ENCODE measurements around the gene UBE4B.
"Not testable (repeated sequence)": the region's sequence is repeated elsewhere in the genome, so short reads cannot be mapped to it uniquely, and the experiment has no call there.

Gene UBE4B

GRCh38 chr1:10032590-10033358 lies at the start of gene UBE4B:
Gene UBE4B, plus strand, starts transcription at chr1:10032958. Its CDS starts 713 bp downstream, at chr1:10033671.
- peak; percentile 94 to 99 for DNase-seq

- no peak for DNase-seq
These were observed 48.5 kb upstream of the UBE4B start for GRCh38 chr1:9984253-9984652.

GRCh38 chr1:9985001-9985400 lies 47.8 kb upstream of the UBE4B start:
- DNase-seq: no peak

- no peak for DNase-seq
These were observed 43.0 kb upstream of the UBE4B start for GRCh38 chr1:9989773-9990172.

GRCh38 chr1:9990944-9991343 lies 41.8 kb upstream of the UBE4B start:
- no peak for DNase-seq

- DNase-seq: no peak
These were observed 39.8 kb upstream of the UBE4B start for GRCh38 chr1:9992910-9993309.

- DNase-seq: no peak
These were observed 39.1 kb upstream of the UBE4B start for GRCh38 chr1:9993561-9994075.

GRCh38 chr1:9996624-9997582 lies 35.9 kb upstream of the UBE4B start, which contains the start of gene RBP7:
Gene RBP7, plus strand, starts transcription at chr1:9997228. Its CDS starts 31 bp downstream, at chr1:9997259.
- DNase-seq: no peak

DNA sequence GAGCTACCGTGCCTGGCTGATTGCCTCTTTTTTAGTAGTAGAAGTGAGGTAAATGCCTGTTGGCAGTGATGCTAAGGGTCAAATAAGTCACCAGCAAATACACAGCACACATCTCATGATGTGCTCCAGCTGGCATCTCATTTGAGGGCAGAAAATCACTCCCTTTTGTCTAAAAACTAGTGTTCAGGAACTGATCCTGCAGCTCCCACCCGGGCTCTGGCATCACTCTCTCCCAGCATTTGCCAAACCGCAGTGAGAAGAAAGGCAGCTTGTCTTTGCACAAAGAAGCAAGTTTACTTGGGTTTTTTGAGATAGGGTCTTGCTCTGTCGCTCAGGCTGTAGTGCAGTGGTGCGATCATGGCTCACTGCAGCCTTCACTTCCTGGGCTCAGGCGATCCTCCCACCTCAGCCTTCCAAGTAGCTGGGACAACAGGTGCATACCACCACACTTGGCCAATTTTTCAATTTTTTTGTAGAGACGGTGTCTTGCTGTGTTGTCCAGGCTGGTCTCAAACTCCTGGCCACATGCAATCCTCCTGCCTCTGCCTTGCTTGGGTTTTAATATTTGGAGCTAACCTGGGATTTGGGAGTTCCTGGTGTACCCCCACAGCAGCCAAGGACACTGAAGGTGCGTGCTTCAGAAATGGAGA lies 31.6 kb upstream of the UBE4B start:
- no peak for DNase-seq

DNA sequence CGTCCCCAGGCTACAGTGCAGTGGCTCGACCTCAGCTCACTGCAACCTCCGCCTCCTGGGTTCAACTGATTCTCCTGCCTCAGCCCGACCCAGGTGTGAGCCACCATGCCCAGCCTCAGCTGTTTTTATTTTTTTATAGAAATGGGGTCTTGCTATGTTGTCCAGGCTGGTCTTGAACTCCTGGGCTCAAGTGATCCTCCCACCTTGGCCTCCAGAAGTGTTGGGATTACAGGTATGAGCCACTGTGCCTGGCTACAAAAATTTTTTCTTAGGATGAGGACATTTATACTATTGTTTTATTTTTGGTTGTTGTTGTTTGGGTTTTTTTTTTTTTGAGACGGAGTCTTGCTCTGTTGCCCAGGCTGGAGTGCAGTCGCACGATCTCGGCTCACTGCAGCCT lies 27.5 kb upstream of the UBE4B start:
- DNase-seq: not testable (repeated sequence)

- no peak for DNase-seq
These were observed 25.6 kb upstream of the UBE4B start for GRCh38 chr1:10007169-10007568.

GRCh38 chr1:10014016-10014415 lies 18.7 kb upstream of the UBE4B start:
- no peak for DNase-seq

DNA sequence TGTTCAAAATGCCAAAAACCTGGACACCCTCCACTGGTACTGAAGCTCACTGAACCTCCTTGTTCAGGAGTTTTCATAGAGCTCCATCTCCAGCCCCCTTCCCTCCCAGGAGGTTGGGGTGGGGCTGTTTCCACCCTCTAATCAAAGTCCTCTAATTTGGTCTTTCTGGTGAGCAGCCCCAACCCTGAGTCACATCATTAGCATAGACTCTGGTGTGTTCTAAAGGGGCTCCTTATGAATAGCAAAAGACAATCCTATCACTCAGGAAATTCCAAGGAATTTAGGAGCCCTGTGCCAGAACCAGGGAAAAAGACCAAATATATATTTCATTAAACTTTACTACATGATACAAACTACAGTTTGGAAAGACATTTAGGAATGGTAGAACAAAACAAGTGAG lies 13.2 kb upstream of the UBE4B start:
- DNase-seq: no peak

- DNase-seq: no peak
These were observed 12.7 kb upstream of the UBE4B start for GRCh38 chr1:10020086-10020485.

DNA sequence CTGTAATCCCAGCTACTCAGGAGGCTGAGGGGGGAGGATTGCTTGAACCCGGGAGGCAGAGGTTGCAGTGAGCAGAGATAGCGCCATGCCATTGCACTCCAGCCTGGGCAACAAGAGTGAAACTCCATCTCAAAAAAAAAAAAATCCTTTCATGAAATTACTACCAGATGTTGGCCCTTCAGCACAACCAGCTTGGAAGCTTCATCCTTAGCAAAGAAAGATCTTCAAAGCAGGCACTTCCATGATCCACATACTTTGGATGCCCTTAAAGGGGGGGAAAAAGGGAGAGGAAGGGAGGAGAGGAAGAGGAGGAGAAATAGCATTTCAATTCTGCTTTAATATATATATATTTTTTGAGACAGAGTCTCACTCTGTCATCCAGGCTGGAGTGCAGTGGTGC lies 12.1 kb upstream of the UBE4B start:
- DNase-seq: not testable (repeated sequence)

GRCh38 chr1:10021992-10022391 lies 10.8 kb upstream of the UBE4B start:
- not testable (repeated sequence) for DNase-seq

DNA sequence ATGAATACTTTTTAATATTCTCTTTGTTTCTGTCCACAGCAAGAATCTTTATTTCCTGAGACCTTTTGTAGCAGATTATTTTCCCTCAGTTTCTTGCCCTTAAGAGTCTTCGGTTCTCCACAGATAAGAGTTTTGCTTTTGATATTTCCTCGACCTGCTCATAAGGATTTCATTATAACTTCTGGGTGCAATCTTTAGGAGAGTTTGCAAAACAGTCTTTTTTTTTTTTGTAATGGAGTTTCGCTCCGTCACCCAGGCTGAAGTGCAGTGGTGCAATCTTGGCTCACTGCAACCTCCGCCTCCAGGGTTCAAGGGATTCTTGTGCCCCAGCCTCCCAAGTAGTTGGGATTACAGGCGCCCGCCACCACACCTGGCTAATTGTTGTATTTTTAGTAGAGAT lies 10.1 kb upstream of the UBE4B start:
- no peak for DNase-seq

DNA sequence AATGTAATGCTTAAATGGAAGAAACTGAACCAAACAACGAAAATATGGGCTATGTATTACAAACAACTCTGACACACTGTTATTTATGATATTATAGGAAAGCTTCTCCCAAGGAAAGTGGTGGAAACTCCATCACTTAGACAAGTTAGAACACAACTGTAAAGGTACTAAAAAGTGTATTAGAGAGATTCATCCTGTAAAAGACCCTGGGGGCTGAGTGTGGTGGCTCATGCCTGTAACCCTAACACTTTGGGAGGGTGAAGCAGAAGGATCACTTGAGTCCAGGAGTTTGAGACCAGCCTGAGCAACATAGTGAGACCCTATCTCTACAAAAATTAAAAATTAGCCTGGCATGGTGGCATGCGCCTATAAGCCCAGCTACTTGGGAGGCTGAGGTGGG lies 7.4 kb upstream of the UBE4B start:
- no peak for DNase-seq

DNA sequence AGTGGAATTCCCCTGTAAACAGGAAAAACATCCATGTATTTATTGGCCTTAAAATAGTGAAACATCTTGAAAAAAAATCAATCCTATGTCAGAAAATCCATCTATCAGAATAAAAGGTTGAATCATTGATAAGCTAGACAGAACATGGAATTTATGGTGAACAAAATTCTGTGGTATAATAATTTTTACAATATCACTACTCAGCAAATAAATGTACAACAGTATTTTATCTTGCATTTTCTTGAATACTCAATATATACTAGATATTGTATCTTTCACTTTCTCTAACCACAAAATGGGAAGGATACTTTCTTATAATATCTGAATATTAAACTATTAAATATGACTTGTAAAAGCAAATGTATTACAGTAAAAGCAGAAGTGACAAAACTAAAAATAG lies 5.7 kb upstream of the UBE4B start:
- DNase-seq: no peak

DNA sequence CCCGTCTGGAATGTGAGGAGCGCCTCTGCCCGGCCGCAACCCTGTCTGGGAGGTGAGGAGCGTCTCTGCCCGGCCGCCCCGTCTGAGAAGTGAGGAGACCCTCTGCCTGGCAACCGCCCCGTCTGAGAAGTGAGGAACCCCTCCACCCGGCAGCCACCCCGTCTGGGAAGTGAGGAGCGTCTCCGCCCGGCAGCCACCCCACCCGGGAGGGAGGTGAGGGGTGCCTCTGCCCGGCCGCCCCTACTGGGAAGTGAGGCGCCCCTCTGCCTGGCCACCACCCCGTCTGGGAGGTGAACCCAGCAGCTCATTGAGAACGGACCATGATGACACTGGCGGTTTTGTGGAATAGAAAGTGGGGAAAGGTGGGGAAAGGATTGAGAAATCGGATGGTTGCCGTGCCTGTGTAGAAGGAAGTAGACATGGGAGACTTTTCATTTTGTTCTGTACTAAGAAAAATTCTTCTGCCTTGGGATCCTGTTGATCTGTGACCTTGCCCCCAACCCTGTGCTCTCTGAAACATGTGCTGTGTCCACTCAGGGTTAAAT lies 3.7 kb upstream of the UBE4B start:
- not testable (repeated sequence) for DNase-seq

DNA sequence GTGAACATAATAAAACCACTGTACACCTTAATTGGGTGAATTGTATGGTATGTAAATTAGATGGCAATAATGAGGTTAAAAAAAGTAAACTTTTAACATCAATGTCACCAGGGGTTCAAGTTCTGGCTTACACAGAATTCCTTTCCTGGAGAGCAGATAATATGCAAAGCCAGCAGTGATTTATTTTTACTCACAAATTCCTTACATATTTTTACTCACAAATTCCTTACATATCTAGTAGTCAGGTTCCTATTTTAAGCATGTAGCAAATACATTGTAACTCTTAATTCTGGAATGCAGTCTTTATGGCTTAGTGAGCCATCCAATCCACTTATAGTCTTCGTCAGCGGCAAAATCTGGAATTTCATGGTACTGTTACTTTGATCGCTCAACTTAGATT lies 1.3 kb upstream of the UBE4B start:
- DNase-seq: no peak

DNA sequence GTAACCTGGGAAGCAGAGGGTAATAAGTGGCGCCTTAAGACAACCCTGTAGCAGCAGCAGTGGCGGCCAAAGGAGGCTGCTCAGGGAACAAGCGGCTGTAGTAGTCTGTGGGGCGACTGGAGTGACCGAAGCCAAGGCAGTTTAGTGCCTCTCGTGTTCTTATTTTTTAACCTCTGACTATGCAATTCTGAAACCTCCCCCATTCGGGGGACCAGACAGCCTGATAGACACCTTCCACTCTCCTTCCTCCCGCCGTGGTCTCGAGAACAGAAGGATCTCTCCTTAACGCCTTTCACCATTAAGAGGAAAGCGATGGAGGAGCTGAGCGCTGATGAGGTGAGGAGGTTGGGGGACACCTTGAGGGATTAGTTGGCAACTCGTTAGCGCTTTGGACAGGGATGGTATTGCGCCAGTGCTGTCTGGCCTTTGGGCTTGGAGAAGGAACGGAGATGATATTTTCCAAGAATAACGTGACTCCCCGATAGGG lies 644 bp downstream of the UBE4B start:
- DNase-seq: peak; percentile 12 to 48

DNA sequence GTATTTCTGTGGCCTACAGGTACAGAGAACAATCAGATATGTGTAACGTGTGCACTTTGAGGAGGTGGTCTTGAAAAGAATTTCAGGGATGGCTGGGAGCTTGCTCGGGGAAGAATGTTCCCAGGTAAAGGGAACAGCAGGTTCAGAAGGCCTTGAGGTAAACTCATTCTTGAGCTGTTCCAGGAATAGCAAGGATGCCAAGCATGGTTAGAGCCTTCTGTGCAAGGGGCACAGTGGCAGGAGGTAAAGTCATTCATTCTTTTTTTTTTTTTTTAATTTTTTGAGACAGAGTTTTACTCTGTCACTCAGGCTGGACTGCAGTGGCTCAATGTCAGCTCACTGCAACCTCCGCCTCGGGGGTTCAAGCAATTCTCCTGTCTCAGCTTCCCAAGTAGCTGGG lies 10.0 kb downstream of the UBE4B start:
- no peak for DNase-seq
